Stomach smooth muscle (tissue), 2 donors: ENCODE results near the gene RELN.

Experiments used
- H3K27ac ChIP-seq: one replicate; pipeline ENCODE4 v1.7.0; 2013; ENCODE audit warnings: mild to moderate bottlenecking, low read length, inconsistent platforms
- H3K27me3 ChIP-seq, 2 donors: one replicate each; pipeline ENCODE4 v1.7.0; 2013; ENCODE audit warnings: low read length in 2 of 2; ENCODE audit not compliant: insufficient read depth in 2 of 2, control insufficient read depth in 1 of 2
- H3K36me3 ChIP-seq, 2 donors: one replicate each; pipeline ENCODE4 v1.7.0; 2013; ENCODE audit warnings: low read length in 2 of 2; ENCODE audit not compliant: control insufficient read depth in 2 of 2, insufficient read depth in 2 of 2
- H3K4me1 ChIP-seq: one replicate; pipeline ENCODE4 v1.7.0; 2013; ENCODE audit warnings: low read length; ENCODE audit not compliant: control insufficient read depth, insufficient read depth
- H3K4me3 ChIP-seq, 2 donors: one replicate each; pipeline ENCODE4 v1.7.0; 2013; ENCODE audit warnings: low read length in 2 of 2
- H3K9ac ChIP-seq, 2 donors: one replicate each; pipeline ENCODE4 v1.7.0; 2013; ENCODE audit warnings: low read length in 2 of 2, mild to moderate bottlenecking in 1 of 2
- H3K9me3 ChIP-seq, 2 donors: one replicate each; pipeline ENCODE4 v1.7.0; 2013; ENCODE audit warnings: low read length in 2 of 2; ENCODE audit not compliant: control insufficient read depth in 2 of 2
- donor health status: healthy.
- donor health status: Pancreatic carcinoma.

Gene RELN

DNA sequence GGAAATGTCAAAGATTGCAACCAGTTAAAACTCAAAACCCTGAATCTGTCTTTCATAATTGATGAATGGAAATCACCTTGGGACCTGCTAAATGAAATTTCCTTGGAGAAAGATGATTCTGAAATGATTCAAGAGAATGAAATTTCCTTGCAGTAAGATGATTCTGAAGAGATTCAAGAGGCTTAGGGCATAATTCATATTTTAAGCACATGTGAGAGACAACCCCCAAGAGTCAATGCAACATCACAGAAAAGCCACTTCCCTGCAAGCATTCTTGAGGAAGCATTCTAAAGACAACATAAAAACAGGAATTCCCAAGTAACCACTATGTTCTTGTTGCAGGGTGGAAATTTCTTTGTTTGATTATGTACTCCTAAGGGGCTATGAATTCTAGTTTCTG is 113.7 kb downstream of the RELN start:
- H3K9ac ChIP-seq = no peak overlapping the region
- H3K4me1 ChIP-seq = no peaks in the 10 kb centered on the region
- H3K27ac ChIP-seq = no peak overlapping the region
- H3K36me3 ChIP-seq = no peaks in the 10 kb centered on the region
- no peaks in the 10 kb centered on the region for H3K9me3 ChIP-seq
- no peaks in the 10 kb centered on the region for H3K27me3 ChIP-seq
- H3K4me3 ChIP-seq = no peak overlapping the region

DNA sequence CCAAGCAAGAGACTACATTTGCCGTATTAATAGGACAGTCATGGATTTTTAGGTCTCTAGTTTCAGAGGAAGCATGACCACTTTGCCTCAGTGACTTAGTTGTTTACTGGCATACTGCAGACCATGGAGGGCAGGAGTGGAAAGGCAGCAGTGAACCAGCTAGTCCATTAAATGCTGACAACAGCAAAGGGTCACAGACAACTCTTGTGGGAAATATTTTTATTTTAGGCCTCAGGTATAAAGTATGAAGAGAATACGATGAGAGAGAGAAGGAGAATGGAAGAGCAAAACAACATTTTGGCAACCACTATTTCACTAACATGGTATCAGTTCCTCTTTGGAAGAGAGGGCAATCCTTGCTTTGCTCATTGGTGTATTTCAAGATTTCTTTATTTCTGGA is 118.0 kb downstream of the RELN start:
- Histone ChIP-seq H3K36me3 (no peaks in the 10 kb centered on the region), H3K4me1 (no peaks in the 10 kb centered on the region), H3K27me3 (no peaks in the 10 kb centered on the region), H3K4me3 (no peak overlapping the region), H3K9me3 (no peaks in the 10 kb centered on the region), H3K27ac (no peak overlapping the region), H3K9ac (no peak overlapping the region)

DNA sequence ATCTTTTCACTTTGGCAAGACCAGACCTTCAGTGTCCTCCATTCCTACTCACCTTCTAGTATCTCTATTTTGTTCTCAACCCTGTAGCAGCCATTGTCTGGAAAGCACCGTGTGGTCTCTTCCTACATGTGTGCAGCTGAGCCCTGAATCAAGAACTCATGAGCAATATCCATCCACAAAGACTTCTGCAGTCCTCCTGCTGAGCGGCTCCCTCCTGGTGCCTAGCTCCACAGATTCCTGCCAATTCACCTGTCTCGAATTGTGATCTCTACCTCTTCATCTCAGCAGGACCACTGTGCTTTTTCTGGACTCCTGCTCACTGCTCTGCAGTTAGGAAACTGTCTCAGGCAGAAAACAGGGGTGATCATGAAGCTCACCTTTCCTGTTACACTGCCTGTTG is 118.8 kb downstream of the RELN start:
- Histone ChIP-seq H3K27me3 (no peaks in the 10 kb centered on the region), H3K4me1 (no peaks in the 10 kb centered on the region), H3K36me3 (no peaks in the 10 kb centered on the region), H3K9me3 (no peaks in the 10 kb centered on the region), H3K4me3 (no peak overlapping the region), H3K9ac (no peak overlapping the region), H3K27ac (no peak overlapping the region)

DNA sequence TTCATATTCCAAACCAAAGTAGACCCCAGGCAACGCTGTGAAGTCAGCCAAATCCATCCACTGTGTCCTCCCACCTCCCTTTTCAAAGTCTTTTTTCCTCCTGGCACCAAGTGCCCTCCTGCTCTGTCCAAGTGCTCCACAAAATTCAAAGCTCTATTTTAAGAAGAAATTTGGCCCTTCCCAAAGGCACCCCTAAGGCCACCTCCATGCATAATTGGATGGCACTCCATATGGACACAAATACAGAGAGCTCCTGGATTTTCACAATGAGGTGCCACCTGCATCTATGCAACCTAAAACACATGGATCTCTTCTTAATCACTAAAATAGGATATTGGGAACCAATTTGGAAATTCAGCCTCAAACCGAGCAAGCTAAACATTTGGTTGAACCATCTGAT is 121.6 kb downstream of the RELN start:
- Histone ChIP-seq H3K27ac (no peak overlapping the region), H3K9ac (no peak overlapping the region), H3K9me3 (no peaks in the 10 kb centered on the region), H3K27me3 (no peaks in the 10 kb centered on the region), H3K36me3 (no peaks in the 10 kb centered on the region), H3K4me1 (no peaks in the 10 kb centered on the region), H3K4me3 (no peak overlapping the region)

DNA sequence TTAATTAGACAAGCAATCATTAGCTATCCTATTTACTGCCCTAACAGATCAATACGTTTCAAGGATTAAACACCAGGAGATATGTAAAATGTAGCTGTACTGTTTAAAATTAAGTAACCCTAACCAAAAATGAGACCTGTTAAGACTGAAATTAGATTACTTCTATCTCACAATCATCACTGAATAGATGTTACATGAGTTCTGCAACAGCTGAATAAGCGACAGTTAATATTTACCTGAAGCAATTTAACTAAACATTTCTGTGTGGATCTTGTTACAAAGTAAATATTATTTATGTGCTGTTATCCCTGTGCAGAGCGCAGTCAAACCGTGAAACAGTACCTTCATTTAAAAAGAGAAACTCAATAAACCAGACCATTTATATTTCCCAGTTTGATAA is 122.5 kb downstream of the RELN start:
- no peak overlapping the region for H3K9ac ChIP-seq
- no peak overlapping the region for H3K27ac ChIP-seq
- no peaks in the 10 kb centered on the region for H3K27me3 ChIP-seq
- H3K36me3 ChIP-seq = no peaks in the 10 kb centered on the region
- no peaks in the 10 kb centered on the region for H3K4me1 ChIP-seq
- no peaks in the 10 kb centered on the region for H3K9me3 ChIP-seq
- H3K4me3 ChIP-seq = no peak overlapping the region

DNA sequence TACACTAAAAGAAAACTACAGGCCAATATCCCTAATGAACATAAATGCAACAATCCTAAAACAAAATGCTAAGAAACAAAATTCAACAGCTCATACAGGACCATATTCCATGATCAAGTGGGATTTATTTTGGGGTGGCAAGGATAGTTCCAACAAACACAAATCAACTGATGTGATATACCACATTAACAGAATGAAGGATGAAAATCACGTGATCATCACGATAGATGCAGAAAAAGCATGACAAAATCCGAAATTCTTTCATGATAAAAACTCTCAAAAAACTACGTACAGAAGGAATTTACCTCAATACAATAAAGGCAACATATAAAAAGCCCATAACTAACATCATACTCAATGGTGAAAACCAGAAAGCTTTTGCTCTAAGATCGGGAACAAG is 124.0 kb downstream of the RELN start:
- no peak overlapping the region for H3K4me3 ChIP-seq
- no peaks in the 10 kb centered on the region for H3K4me1 ChIP-seq
- H3K36me3 ChIP-seq = no peaks in the 10 kb centered on the region
- H3K9me3 ChIP-seq = no peaks in the 10 kb centered on the region
- H3K27me3 ChIP-seq = no peaks in the 10 kb centered on the region
- H3K9ac ChIP-seq = no peak overlapping the region
- no peak overlapping the region for H3K27ac ChIP-seq

DNA sequence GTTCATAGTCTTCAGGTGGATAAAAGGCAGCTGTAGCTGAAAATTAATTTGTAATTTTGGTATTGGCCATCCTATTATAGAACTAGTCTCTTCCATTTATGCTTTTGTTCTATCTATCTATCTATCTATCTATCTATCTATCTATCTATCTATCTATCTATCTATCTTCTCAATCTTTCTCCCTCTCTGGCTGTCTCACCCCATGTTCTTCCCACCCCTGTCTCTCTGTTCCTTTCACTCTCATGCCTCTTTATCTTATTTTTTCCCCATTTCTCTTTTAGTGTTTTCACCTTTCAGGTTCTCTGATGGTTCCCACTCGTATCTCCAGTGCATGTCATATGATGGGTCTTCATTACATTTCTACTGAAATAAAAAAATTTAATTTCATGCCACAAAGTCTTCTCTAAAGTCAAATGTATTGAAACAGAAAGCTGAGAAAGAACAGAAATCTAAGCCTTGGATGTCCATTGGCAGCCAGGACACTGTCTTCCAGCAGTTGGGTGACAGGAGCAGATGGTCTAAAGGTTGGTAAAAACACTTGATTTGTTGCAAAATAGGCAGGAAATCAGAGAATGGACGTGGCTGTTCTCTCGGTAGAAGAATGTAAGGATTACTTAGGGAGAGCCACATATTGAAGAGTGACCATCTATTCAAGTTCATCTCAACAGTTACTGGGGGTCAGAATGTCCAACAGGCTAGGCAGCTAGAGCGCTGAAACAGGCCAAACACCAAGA is 127.0 kb downstream of the RELN start:
- H3K27me3 ChIP-seq = no peaks in the 10 kb centered on the region
- H3K4me3 ChIP-seq = no peak overlapping the region
- H3K27ac ChIP-seq = no peak overlapping the region
- H3K36me3 ChIP-seq = no peaks in the 10 kb centered on the region
- H3K9me3 ChIP-seq = no peaks in the 10 kb centered on the region
- no peaks in the 10 kb centered on the region for H3K4me1 ChIP-seq
- H3K9ac ChIP-seq = no peak overlapping the region

DNA sequence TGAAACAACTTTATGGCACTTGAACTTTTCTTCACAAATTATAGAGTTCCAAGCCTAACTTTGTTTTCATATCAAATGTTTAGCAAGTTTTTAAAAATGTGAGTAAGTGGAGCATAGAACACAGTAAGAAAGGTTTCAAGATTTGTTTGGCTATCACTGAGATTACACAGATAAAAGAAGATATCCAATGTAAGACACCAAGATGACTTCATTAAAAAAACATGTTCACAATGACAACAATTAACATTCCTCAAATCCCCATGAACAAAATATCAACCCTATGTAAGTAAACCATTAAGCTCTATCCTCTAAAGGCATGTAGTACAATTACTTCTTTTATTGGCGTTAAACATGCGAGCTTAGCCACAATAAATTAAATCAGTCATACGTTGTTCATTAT is 129.7 kb downstream of the RELN start:
- H3K9ac ChIP-seq = no peak overlapping the region
- H3K4me3 ChIP-seq = no peak overlapping the region
- H3K27me3 ChIP-seq = no peaks in the 10 kb centered on the region
- no peaks in the 10 kb centered on the region for H3K36me3 ChIP-seq
- no peaks in the 10 kb centered on the region for H3K4me1 ChIP-seq
- H3K27ac ChIP-seq = no peak overlapping the region
- no peaks in the 10 kb centered on the region for H3K9me3 ChIP-seq

DNA sequence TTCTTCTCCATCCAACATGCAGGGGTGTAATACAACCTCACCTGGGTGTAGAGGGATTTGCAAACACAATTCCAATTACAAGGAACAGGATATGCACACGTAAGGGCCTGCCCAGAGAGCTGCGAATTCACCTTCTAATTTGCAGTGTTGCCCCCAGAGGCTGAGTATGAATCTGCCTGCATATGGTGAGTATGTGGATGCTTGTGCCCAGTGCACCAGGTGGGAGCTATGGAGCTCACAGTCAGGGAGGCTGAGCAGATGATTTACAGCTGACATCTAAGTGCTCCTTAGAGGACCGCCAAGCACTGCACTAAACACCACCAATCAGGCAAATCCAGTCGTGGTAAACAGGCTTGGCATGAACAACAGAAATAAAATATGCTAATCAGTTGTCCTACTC is 132.0 kb downstream of the RELN start:
- Histone ChIP-seq H3K9me3 (no peaks in the 10 kb centered on the region), H3K4me3 (no peak overlapping the region), H3K36me3 (no peaks in the 10 kb centered on the region), H3K9ac (no peak overlapping the region), H3K27ac (no peak overlapping the region), H3K27me3 (no peaks in the 10 kb centered on the region), H3K4me1 (no peaks in the 10 kb centered on the region)

DNA sequence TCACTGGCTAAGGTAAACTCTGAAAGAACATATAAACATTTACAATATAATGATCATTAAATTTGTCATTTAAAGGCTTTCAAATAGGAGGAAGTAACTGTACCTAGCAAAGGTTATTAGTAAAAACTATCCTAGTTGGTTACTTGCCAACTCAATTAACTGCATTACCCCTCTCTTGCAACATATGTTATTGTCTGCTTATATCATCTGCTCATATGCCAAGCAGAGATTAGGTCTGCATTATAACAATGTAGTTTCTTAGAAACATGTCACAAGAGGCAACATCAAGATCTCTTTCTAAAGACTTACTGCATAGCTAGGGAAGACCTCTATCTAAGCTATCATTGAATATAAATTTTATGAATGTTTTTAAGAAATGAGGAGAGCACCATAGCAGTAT is 132.5 kb downstream of the RELN start:
- no peak overlapping the region for H3K27ac ChIP-seq
- H3K4me1 ChIP-seq = no peaks in the 10 kb centered on the region
- no peaks in the 10 kb centered on the region for H3K9me3 ChIP-seq
- no peak overlapping the region for H3K4me3 ChIP-seq
- no peaks in the 10 kb centered on the region for H3K27me3 ChIP-seq
- no peaks in the 10 kb centered on the region for H3K36me3 ChIP-seq
- H3K9ac ChIP-seq = no peak overlapping the region

DNA sequence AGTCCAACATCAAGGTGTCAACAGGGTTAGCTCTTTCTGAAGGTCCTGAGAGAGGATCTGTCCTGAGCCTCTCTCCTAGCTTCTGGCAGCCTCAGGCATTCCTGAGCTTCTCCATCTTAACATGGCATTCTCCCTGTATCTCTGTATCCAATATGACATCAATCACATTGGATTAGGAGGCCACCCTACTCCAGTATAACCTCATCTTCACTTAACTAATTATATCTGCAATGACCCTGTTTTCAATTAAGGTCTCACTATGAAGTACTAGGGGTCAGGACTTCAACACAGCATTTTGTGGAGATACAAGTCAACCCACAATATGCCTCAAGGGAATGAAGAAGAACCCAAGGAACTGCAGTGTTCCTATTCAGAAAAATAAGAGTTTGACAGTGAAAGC is 133.8 kb downstream of the RELN start:
- Histone ChIP-seq H3K9ac (no peak overlapping the region), H3K36me3 (no peaks in the 10 kb centered on the region), H3K27me3 (no peaks in the 10 kb centered on the region), H3K4me3 (no peak overlapping the region), H3K4me1 (no peaks in the 10 kb centered on the region), H3K9me3 (no peaks in the 10 kb centered on the region), H3K27ac (no peak overlapping the region)
